CD4-positive, CD25-positive, alpha-beta regulatory T cell (primary cell): ENCODE data around the gene RPL10. TPM values are rescaled to one million over a fixed set of nuclear protein-coding genes. Genes with fewer than 3 reads are reported as not detected.
"Not testable (repeated sequence)": the region's sequence is repeated elsewhere in the genome, so short reads cannot be mapped to it uniquely, and the experiment has no call there.

Source experiments
- ATAC-seq, 2 donors: fragments of 150-1000 bp; cut with Tn5 transposase; one replicate each; pipeline ENCODE4 v1.10.0; 2021; ENCODE audit warnings: low read depth in 2 of 2, moderate number of reproducible peaks in 2 of 2, moderate library complexity in 1 of 2
- DNase-seq, 3 donors: peaks; one replicate each; pipeline versions ENCODE4 v3.0.0 to v3.0.0-alpha.2; 2012 to 2022; ENCODE audit warnings: mixed read lengths in 1 of 3
- H3K27ac ChIP-seq: one replicate; pipeline ENCODE4 v1.7.0; 2013; ENCODE audit warnings: mild to moderate bottlenecking, low read length; ENCODE audit not compliant: insufficient read depth, poor library complexity, severe bottlenecking
- H3K27me3 ChIP-seq: one replicate; pipeline ENCODE4 v1.7.0; 2013; ENCODE audit warnings: low read length; ENCODE audit not compliant: control insufficient read depth, insufficient read depth
- H3K36me3 ChIP-seq: one replicate; pipeline ENCODE4 v1.7.0; 2013; ENCODE audit warnings: mild to moderate bottlenecking, low read length, moderate library complexity; ENCODE audit not compliant: control insufficient read depth, insufficient read depth
- H3K4me1 ChIP-seq: 2 replicates; pipeline ENCODE4 v1.7.0; 2013; ENCODE audit warnings: mild to moderate bottlenecking, low read length; ENCODE audit not compliant: insufficient read depth, control insufficient read depth, poor library complexity, severe bottlenecking
- H3K4me3 ChIP-seq: one replicate; pipeline ENCODE4 v1.7.0; 2013; ENCODE audit warnings: low read depth, mild to moderate bottlenecking, low read length, moderate library complexity
- H3K9me3 ChIP-seq, 2 experiments: 1 replicate in 1 of 2; 2 replicates in 1 of 2; pipeline ENCODE4 v1.7.0; 2013; ENCODE audit warnings: low read length in 2 of 2, mild to moderate bottlenecking in 1 of 2, moderate library complexity in 1 of 2; ENCODE audit not compliant: control insufficient read depth in 2 of 2
- H3K27ac Mint-ChIP-seq, 3 donors: one replicate each; pipeline ENCODE4 v1.8.0; 2020 to 2022; ENCODE audit warnings: mild to moderate bottlenecking in 3 of 3, mixed read lengths in 3 of 3, moderate library complexity in 2 of 3
- H3K27me3 Mint-ChIP-seq: one replicate; pipeline ENCODE4 v1.8.0; 2022; ENCODE audit warnings: mild to moderate bottlenecking, mixed read lengths
- H3K36me3 Mint-ChIP-seq: one replicate; pipeline ENCODE4 v1.8.0; 2020; ENCODE audit warnings: mixed read lengths
- H3K4me1 Mint-ChIP-seq, 4 donors: one replicate each; pipeline ENCODE4 v1.8.0; 2020 to 2022; ENCODE audit warnings: mixed read lengths in 4 of 4, mild to moderate bottlenecking in 1 of 4
- H3K4me3 Mint-ChIP-seq, 4 donors: one replicate each; pipeline ENCODE4 v1.8.0; 2020 to 2022; ENCODE audit warnings: mild to moderate bottlenecking in 4 of 4, mixed read lengths in 4 of 4, moderate library complexity in 3 of 4
- H3K9me3 Mint-ChIP-seq, 7 donors: one replicate each; pipeline ENCODE4 v1.8.0; 2020 to 2022; ENCODE audit warnings: mixed read lengths in 7 of 7, mild to moderate bottlenecking in 3 of 7, moderate library complexity in 2 of 7
- polyA plus RNA-seq, 4 donors: library from polyadenylated mRNA; unstranded; fragments of 300-500 nt; fragmentation: Illumina TruSeq; gene quantifications; one replicate each; pipeline ENCODE4 v1.2.3, GENCODE V29; 2021
- total RNA-seq: library from RNA; stranded (reverse); gene quantifications from one replicate; pipeline ENCODE4 v1.2.3, GENCODE V29; 2022

The RPL10 gene
- total and polyA plus RNA-seq, 5 donors from 2014 or later, result 3,877 to 6,073 (median 4,330) TPM

DNA sequence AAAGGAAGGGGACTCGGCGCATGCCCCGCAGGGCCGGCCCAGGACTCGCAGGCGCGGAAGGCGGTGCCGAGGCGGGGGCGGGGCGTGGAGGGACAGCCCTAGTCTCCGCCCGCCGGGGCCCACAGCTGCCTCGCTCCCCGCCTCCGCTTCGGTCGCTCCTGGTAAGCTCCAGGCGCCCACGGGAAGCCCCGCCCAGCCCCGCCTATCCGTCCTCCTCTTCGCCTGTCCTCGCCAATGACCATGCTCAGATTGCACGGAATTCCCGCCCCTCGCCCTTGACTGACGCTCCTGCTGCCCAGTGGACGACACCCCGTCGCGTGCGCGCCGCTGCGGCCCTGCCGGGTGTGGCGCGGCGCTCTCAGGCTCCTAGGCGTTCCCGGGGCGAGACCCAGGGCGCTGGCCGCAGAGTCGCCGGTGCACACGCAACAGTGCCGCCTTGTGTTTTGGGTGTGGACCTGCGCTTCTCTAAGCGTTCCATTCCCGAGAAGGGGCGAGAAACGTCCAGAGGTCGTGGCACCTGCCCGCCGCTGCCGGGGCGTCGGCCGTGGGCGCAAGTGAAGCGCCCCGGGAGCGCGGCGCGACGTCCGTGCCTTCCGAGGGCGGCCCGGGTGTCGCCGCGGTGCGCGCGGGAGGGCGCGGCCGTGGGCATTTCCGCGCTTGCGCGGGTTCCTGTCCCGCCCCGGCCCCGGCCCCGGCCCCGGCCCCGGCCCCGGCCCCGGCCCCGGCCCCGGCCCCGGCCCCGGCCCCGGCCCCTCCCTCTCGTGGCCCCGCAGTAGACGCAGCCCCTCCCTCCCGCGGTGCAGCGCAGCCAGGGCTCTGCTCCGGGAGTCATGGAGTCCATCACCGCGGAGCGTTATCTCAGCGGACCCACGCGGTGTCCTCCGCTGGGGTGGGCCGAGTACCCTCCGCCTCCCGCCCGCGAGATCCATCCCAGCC is 8.1 kb upstream of the RPL10 start:
- H3K27ac ChIP-seq, H3K9me3 Mint-ChIP-seq, H3K9me3 ChIP-seq, H3K4me1 ChIP-seq, H3K4me1 Mint-ChIP-seq, H3K4me3 Mint-ChIP-seq, H3K27ac Mint-ChIP-seq, H3K36me3 ChIP-seq, H3K4me3 ChIP-seq, H3K27me3 ChIP-seq, H3K27me3 Mint-ChIP-seq, H3K36me3 Mint-ChIP-seq: not testable (repeated sequence)
- peak; percentile 78 to 80 for ATAC-seq
- DNase-seq, result peak in 1 of 3 donors; percentile 65

DNA sequence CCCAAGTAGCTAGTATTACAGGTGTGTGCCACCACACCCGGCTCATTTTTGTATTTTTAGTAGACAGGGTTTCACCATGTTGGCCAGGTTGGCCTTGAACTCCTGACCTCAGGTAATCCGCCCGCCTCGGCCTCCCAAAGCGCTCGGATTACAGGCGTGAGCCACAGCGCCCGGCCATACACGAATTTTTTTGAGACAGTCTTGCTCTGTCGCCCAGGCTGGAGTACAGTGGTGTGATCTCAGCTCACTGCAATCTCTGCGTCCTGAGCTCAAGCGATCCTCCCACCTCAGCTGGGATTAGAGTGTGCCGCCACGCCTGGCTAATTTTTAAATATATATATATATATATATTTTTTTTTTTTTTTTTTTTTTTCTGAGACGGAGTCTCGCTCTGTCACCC is 1.8 kb upstream of the RPL10 start:
- Mint-ChIP-seq H3K4me3 (peak overlapping the region in 2 of 4 donors; percentile 35 to 68), H3K36me3 (peaks cover 14% of the 10 kb centered on the region), H3K27me3 (peaks cover 11% of the 10 kb centered on the region), H3K4me1 (peaks cover 4 to 30% (median 8%) of the 10 kb centered on the region in 4 donors)
- H3K4me3 ChIP-seq, H3K36me3 ChIP-seq, ATAC-seq, H3K9me3 ChIP-seq, H3K27ac Mint-ChIP-seq, DNase-seq, H3K27me3 ChIP-seq, H3K9me3 Mint-ChIP-seq, H3K27ac ChIP-seq: not testable (repeated sequence)
- peaks cover 19% of the 10 kb centered on the region for H3K4me1 ChIP-seq

DNA sequence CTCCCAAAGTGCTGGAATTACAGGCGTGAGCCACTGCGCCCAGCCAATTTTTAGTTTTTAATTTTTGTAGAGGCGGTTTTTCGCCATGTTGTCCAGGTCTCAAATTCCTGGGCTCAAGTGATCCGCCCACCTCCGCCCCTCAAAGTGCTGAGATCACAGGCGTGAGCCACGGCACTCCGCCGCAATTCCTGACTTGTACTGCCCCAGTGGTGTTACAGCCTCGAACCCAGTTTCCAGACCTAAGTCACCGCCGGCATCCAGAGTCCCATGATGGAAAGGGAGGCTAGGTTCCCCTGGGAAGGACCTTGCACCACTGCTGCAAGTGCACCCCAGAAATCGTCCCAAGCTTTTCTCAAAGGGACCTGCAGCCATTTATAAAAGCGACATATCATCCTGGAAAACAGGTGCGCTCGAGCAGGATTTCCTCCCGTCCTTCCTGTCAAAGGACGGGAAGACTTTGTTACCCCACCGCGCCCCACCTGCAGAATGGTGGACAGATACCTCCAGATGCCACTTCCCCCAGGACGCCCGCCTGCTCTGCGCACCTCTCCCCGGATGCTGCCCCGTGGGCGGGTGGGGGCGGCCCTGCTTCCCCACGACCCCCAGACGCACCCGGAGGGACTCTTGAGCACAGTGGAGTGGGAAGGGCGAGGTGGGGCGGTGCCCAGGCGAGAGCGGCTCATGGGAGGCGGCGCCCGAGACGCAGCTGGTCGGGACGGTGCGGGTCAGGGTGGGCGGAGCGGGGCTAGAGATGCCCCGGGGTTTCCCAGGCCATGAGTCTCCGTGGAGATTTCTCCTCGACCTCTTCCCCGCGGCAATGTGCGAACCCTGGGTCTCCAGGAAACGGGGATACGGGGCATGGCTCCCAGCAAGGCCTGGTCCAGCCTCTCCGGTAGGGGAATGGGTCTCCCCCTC is 947 bp upstream of the RPL10 start:
- H3K4me1 Mint-ChIP-seq, result peaks cover 4 to 31% (median 8%) of the 10 kb centered on the region in 4 donors
- Histone ChIP-seq H3K9me3 (no peaks in the 10 kb centered on the region), H3K27me3 (no peaks in the 10 kb centered on the region), H3K27ac (peak overlapping the region; percentile 95), H3K4me1 (peaks cover 19% of the 10 kb centered on the region), H3K36me3 (peaks cover 9% of the 10 kb centered on the region), H3K4me3 (peak overlapping the region; percentile 19)
- H3K36me3 Mint-ChIP-seq, result peaks cover 14% of the 10 kb centered on the region
- ATAC-seq (peak; percentile 29), DNase-seq (peak in 2 of 3 donors; percentile 37 to 64)
- peak overlapping the region; percentile 94 to 99 (median 97) for H3K4me3 Mint-ChIP-seq
- no peaks in the 10 kb centered on the region for H3K9me3 Mint-ChIP-seq
- H3K27ac Mint-ChIP-seq, result peak overlapping the region; percentile 99 to 100 (median 99)
- peaks cover 12% of the 10 kb centered on the region for H3K27me3 Mint-ChIP-seq

DNA sequence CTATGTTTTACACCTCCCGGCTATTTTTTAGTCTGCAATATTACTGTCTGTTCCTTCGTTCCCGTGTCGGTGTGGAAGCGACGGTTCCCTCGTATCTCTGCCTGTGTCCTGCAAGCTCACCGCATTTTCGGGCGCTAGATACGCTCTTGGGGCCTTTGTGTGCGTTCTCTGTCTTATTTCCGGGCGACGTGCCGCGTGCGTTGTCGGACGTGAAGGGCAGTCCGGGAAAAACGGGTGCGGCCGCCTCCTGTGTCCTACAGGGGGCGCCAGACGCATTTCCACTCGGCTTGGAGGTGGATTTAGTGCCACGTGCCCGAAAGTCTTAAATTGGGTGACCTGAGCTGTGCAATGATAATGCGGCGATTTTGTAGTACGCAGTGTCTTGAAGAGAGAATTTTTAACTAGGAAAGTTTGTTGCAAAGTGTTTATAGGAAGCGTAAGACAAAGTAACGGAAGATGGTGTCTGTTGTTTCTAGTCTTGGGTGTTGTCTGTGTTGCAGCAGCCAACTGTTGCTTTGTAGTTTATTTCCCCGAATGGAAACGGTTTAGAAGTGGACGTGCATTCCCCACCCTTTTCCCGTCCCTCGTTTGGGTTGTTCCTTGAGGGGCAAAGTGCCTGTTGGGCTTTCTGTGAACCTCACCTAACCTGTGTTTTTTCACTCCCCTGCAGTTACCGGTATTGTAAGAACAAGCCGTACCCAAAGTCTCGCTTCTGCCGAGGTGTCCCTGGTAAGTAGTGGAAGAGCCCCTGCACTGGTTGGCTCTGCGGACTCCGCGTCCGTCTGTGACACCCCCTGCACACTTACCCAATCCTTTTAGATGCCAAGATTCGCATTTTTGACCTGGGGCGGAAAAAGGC is 720 bp downstream of the RPL10 start:
- H3K27ac ChIP-seq, result peak overlapping the region; percentile 95
- H3K9me3 ChIP-seq, result no peaks in the 10 kb centered on the region
- Mint-ChIP-seq H3K9me3 (no peaks in the 10 kb centered on the region), H3K4me1 (peaks cover 4 to 31% (median 8%) of the 10 kb centered on the region in 4 donors), H3K27ac (peak overlapping the region; percentile 99 to 100 (median 99)), H3K27me3 (peaks cover 15% of the 10 kb centered on the region), H3K4me3 (peak overlapping the region; percentile 94 to 99 (median 97)), H3K36me3 (peaks cover 14% of the 10 kb centered on the region)
- peak overlapping the region; percentile 95 for H3K4me3 ChIP-seq
- peaks cover 9% of the 10 kb centered on the region for H3K36me3 ChIP-seq
- ATAC-seq (peak; percentile 46 to 50), DNase-seq (peak; percentile 68 to 90 (median 84))
- H3K27me3 ChIP-seq, result no peaks in the 10 kb centered on the region
- peaks cover 19% of the 10 kb centered on the region for H3K4me1 ChIP-seq

DNA sequence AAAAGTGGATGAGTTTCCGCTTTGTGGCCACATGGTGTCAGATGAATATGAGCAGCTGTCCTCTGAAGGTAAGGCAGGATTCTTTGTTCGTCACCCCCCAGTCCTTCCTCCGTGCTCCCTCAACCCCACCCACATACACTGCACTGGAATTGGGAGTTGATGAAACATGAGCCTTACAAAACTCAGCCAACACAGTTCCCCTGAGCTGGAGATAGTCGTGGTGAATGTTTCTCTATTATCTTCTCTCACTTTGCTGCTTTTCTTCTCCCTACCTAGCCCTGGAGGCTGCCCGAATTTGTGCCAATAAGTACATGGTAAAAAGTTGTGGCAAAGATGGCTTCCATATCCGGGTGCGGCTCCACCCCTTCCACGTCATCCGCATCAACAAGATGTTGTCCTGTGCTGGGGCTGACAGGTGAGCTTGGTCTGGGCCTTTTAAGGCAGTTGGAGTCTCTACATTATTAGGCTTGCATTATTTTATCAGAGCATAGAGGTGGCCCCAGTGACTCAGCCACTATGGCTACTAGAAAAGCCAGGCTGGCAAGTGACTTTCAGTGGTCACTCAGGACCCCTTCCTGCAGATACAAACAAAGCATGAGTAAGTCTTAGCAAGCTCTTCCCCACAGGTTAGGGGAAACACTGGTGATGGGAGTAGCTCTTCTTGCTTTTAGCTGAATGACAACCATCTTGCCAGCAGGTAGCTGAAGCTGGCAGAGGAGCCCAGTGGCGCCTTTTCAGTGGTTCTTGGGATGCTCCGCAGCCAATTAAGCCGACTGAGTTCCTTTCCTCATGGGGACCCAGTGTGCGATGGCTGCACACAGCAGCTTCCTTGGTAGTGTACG is 1.6 kb downstream of the RPL10 start:
- Mint-ChIP-seq H3K4me3 (peak overlapping the region; percentile 94 to 99 (median 97)), H3K4me1 (peaks cover 4 to 31% (median 8%) of the 10 kb centered on the region in 4 donors), H3K27ac (peak overlapping the region; percentile 69 to 100 (median 99)), H3K9me3 (no peaks in the 10 kb centered on the region), H3K36me3 (peaks cover 14% of the 10 kb centered on the region), H3K27me3 (peaks cover 15% of the 10 kb centered on the region)
- Histone ChIP-seq H3K36me3 (peaks cover 9% of the 10 kb centered on the region), H3K4me3 (peak overlapping the region; percentile 95), H3K27me3 (no peaks in the 10 kb centered on the region), H3K4me1 (peaks cover 19% of the 10 kb centered on the region), H3K9me3 (no peaks in the 10 kb centered on the region), H3K27ac (peak overlapping the region; percentile 95)
- ATAC-seq (no peak), DNase-seq (peak; percentile 22 to 48 (median 45))

DNA sequence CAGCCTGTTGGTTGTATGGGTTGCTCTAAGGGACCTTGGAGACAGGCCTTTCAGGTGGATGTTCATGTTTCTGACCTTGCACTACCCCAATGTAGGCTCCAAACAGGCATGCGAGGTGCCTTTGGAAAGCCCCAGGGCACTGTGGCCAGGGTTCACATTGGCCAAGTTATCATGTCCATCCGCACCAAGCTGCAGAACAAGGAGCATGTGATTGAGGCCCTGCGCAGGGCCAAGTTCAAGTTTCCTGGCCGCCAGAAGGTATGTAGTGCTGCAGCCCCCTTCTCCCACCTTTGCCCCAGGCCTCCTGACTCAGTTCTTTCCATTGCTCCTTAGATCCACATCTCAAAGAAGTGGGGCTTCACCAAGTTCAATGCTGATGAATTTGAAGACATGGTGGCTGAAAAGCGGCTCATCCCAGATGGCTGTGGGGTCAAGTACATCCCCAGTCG is 2.2 kb downstream of the RPL10 start:
- Mint-ChIP-seq H3K4me1 (peaks cover 4 to 31% (median 8%) of the 10 kb centered on the region in 4 donors), H3K36me3 (peaks cover 14% of the 10 kb centered on the region), H3K27ac (peak overlapping the region in 2 of 3 donors; percentile 55 to 100), H3K27me3 (peaks cover 15% of the 10 kb centered on the region), H3K4me3 (peak overlapping the region; percentile 41 to 97 (median 74))
- not testable (repeated sequence) for H3K4me3 ChIP-seq, H3K36me3 ChIP-seq, H3K9me3 ChIP-seq, ATAC-seq, DNase-seq, H3K27me3 ChIP-seq, H3K9me3 Mint-ChIP-seq
- peak overlapping the region; percentile 95 for H3K27ac ChIP-seq
- peaks cover 19% of the 10 kb centered on the region for H3K4me1 ChIP-seq
